Suprapubic skin (tissue), 4 donors: ENCODE data around the gene MPZL2.

Experiments
- EP300 ChIP-seq: sonication (generic); formaldehyde crosslinking; IDR thresholded peaks from one replicate; pipeline ENCODE4 v1.6.1; 2017; ENCODE audit warnings: antibody characterized with exemption
- POLR2A ChIP-seq, 2 donors: fragments of 450-650 bp; IDR thresholded peaks; one replicate each; pipeline ENCODE4 v1.6.1; 2017; ENCODE audit warnings: antibody characterized with exemption in 2 of 2, mild to moderate bottlenecking in 2 of 2, moderate library complexity in 2 of 2
- POLR2AphosphoS5 ChIP-seq, 3 donors: sonication (generic); formaldehyde crosslinking; IDR thresholded peaks; one replicate each; pipeline ENCODE4 v1.6.1; 2017; ENCODE audit warnings: antibody characterized with exemption in 3 of 3
- TF ChIP-seq, protein P1 (sequence below), 2 donors: fragments of 200-600 bp in 1 of 2; fragments of 450-650 bp in 1 of 2; sonication (generic) in 1 of 2; IDR thresholded peaks; one replicate each; pipeline ENCODE4 v1.5.1; 2016 to 2019; ENCODE audit warnings: antibody characterized with exemption in 2 of 2, mild to moderate bottlenecking in 1 of 2, moderate library complexity in 1 of 2

DNA sequence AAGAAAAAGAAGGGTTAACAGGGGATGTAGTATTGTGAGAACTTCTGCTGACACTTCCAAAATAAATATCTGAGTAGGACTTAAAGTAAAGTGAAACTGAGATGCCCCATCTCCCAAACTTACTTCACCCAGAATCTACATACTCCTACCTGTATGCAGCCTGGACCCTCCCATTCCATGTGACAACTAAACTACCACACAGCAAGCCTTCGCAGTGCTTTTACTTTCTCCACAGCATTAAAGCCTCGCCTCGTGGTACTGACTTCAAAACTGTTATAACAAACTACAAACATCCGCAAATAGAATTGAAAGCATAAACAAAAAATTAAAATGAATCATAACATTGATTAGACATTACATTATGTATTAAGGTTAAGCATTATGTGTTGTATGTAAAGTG is 985 bp downstream of the MPZL2 start:
- TF ChIP-seq, protein P1, sequence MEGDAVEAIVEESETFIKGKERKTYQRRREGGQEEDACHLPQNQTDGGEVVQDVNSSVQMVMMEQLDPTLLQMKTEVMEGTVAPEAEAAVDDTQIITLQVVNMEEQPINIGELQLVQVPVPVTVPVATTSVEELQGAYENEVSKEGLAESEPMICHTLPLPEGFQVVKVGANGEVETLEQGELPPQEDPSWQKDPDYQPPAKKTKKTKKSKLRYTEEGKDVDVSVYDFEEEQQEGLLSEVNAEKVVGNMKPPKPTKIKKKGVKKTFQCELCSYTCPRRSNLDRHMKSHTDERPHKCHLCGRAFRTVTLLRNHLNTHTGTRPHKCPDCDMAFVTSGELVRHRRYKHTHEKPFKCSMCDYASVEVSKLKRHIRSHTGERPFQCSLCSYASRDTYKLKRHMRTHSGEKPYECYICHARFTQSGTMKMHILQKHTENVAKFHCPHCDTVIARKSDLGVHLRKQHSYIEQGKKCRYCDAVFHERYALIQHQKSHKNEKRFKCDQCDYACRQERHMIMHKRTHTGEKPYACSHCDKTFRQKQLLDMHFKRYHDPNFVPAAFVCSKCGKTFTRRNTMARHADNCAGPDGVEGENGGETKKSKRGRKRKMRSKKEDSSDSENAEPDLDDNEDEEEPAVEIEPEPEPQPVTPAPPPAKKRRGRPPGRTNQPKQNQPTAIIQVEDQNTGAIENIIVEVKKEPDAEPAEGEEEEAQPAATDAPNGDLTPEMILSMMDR (IDR thresholded peaks at IDR 0.05): no peak
- TF ChIP-seq POLR2AphosphoS5 (IDR thresholded peaks at IDR 0.05): no peak
- TF ChIP-seq POLR2A (IDR thresholded peaks at IDR 0.05): no peak
- no peak for TF ChIP-seq EP300
